ENCODE measurements around the gene MZT2A. TPM values are rescaled to one million over a fixed set of nuclear protein-coding genes. Genes with fewer than 3 reads are reported as not detected.
A peak's percentile ranks its signal among the peaks of the same experiment; 100 is the strongest.
"Not testable (repeated sequence)": the region's sequence is repeated elsewhere in the genome, so short reads cannot be mapped to it uniquely, and the experiment has no call there.

MZT2A gene
- total RNA-seq, 2 donors from 2014 or later: 71.2 to 162 TPM

DNA sequence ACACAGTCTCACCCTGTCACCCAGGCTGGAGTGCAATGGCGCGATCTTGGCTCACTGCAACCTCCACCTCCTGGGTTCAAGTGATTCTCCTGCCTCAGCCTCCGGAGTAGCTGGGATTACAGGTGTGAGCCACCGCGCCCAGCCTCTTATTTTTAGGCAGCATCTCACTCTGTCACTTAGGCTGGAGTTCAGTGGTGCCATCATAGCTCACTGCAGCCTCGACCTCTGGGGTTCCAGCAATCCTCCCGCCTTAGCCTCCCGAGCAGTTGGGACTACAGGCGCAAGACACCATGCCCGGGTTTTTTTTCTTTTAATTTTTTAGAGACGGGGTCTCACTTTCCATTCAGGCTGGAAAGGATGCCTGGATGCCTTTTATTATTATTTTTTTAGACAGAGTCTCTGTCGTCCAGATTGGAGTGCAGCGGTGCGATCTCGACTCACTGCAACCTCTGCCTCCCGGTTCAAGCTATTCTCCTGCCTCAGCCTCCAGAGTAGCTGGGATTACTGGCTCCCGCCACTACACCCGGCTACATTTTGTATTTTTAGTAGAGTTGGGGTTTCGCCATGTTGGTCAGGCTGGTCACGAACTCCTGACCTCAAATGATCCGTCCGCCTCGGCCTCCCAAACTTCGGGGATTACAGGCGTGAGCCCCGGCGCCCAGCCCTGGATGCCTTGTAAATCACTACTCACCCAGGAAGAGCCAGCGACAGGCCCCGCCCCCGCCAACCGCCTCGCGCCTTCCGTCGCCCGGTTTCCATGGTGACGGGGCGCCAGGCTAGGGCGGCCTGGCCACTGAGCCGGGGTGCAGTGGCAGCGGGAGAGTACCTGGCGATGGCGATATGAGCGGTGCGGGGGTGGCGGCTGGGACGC is 35.2 kb upstream of the MZT2A start, which contains the start of gene CCDC74A:
Gene CCDC74A, plus strand, starts transcription at position 758 of the 871 bp plus-strand sequence. Its CDS starts 83 bp downstream, at position 841.
- not testable (repeated sequence) for H3K36me3 Mint-ChIP-seq, H3K9me3 Mint-ChIP-seq
- ATAC-seq (peak; percentile 89 to 94), DNase-seq (ENCODE audit: low spot score in 2 of 2) (peak; percentile 83 to 90)
- H3K27ac Mint-ChIP-seq: peak within 1 kb of the TSS; percentile 85 to 93

DNA sequence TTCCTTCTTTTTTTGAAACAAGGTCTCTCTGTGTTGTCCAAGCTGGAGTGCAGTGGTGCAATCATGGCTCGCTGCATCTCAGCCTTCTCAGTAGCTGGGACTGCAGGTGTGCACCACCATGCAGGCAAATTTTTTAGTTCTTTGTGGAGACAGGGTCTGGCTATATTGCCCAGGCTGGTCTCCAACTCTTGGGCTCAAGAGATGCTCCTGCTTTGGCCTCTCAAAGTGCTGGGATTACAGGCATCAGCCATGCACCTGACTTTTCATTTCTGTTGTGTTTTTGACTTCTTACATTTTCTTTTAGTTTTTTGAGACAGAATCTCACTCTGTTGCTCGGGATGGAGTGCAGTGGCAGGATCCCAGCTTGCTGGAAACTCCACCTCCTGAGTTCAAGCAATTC is 33.1 kb upstream of the MZT2A start:
- H3K9me3 Mint-ChIP-seq, H3K27ac Mint-ChIP-seq, H3K36me3 Mint-ChIP-seq, ATAC-seq: not testable (repeated sequence)
- DNase-seq (ENCODE audit: low spot score in 2 of 2): peak in 1 of 2 donors; percentile 23

DNA sequence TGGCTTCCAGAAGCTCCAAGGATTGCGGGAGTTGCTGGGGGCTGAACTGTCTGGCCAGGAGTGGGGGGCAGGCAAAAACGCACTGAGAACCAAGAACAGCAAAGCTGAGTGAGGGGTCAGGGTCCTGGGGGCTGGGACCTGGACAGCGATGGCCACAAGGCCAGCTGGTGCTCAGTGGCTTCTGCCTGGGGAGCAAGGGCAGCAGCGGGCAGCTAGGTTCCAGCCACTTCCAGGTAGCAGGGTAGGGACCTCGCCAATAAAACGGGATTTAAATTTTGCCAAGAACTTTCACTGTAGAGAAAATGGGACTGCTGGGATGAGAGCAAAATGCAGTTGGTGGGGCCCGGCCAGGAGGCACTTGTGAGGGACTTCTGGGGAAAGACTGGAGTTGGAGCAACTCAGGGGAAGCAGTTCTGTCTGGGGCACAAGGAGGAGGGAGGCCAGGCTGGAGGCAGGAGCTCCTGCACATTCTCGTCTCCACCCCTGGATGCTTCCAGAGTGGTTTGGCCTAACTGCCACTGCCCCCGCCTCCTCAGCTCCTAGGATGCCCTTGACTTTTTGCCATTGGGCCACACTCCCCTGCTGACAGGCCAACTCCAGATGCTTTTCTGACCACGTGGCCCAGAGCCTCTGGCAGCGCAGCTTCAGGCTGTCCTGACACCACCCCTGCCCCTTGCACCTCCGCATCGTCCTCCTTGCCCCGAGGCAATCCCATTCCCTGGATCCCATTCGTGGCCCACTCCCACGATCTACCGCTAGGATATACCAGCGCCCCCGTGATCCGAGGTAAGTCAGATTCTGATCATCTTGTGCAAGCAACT is 30.0 kb upstream of the MZT2A start:
- DNase-seq (ENCODE audit: low spot score in 2 of 2) (peak in 1 of 2 donors; percentile 44), ATAC-seq (peak; percentile 3 to 9)
- Mint-ChIP-seq H3K36me3 (no peaks in the 10 kb centered on the region), H3K27ac (peak overlapping the region in 1 of 2 donors; percentile 77), H3K9me3 (no peaks in the 10 kb centered on the region)

DNA sequence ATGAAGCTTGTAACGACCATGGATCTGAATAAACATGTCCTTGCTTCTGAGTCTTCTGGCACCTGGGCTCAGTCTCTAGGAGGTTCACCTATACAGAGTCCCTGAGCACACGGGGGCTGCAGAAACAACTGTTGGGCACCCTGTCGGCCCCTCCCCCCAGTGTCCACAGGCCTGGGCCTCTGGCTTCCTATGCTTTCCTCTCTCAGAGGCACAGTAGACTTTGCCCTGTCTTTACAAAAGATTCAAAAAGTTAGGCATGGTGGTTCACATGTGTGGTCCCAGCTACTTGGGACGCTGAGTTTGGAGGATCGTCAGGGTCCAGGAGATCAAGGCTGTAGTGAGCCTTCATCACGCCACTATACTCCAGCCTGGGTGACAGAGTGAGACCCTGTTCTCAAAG is 29.3 kb upstream of the MZT2A start:
- H3K9me3 Mint-ChIP-seq; H3K36me3 Mint-ChIP-seq; DNase-seq (ENCODE audit: low spot score in 2 of 2); ATAC-seq: not testable (repeated sequence)
- H3K27ac Mint-ChIP-seq: peak overlapping the region in 1 of 2 donors; percentile 77

DNA sequence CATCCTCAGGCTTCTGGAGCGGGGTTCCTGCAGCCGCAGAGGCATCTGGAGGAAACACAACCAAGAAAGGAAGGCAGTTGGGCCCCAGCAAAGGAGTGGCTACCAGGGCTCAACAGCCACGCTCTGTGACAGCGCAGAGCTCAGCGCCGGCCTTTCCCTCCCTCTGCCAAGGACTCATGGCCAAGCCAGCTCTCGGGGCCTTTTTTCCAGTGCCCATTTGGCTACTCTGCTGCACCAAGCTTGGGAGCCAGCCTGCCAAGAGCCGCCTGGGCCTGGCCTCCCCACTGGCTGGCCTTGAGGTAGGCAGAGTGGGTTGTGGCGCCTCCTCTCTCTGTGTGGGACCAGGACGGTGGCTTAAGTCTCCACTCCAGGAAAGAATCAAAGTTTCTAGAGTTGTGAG is 28.3 kb upstream of the MZT2A start:
- Mint-ChIP-seq H3K27ac (no peak overlapping the region), H3K36me3 (no peaks in the 10 kb centered on the region), H3K9me3 (no peaks in the 10 kb centered on the region)
- no peak for DNase-seq (ENCODE audit: low spot score in 2 of 2)
- no peak for ATAC-seq

DNA sequence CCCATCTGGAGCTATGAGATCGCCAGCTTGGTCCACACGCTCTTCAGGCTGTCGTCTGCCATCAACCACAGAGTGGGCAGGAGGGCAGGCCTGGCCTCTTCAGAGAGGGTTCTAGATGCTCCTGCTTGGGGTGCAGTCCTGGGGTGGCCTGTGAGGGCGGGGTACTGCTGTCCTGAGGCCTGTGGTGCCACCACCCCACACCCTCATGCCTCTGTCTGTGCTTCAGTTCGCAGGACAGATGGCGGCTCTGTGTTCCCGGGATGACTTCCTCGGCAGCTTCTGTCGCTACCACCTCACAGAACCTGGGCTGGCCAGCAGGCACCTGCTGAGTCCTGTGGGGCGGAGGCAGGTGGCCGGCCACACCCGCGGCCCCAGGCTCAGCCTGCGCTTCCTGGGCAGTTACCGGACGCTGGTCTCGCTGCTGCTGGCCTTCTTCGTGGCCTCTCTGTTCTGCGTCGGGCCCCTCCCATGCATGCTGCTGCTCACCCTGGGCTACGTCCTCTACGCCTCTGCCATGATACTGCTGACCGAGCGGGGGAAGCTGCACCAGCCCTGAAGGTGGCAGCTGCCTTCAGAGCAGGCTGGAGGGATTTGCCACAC is 27.8 kb upstream of the MZT2A start:
- H3K27ac Mint-ChIP-seq; ATAC-seq; H3K36me3 Mint-ChIP-seq; DNase-seq (ENCODE audit: low spot score in 2 of 2); H3K9me3 Mint-ChIP-seq: not testable (repeated sequence)

DNA sequence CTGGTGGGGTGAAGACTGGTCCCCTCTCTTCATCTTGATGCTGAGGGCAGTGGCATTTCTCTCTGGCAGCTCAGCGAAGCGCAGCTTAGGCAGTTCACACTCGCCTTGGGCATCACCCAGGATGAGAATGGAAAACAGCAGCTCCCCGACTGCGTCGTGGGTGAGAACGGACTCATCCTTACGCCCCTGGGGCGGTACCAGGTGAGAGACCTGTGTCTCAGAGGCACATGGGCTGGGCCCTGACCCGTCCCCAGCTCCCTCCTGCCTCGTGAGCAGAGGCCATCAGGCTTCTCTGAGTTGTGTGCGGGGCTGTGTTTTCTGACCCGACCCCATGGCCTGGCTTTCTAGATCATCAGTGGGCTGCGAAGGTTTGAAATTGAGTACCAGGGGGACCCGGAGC is 27.3 kb upstream of the MZT2A start:
- ATAC-seq: no peak
- DNase-seq (ENCODE audit: low spot score in 2 of 2): no peak

DNA sequence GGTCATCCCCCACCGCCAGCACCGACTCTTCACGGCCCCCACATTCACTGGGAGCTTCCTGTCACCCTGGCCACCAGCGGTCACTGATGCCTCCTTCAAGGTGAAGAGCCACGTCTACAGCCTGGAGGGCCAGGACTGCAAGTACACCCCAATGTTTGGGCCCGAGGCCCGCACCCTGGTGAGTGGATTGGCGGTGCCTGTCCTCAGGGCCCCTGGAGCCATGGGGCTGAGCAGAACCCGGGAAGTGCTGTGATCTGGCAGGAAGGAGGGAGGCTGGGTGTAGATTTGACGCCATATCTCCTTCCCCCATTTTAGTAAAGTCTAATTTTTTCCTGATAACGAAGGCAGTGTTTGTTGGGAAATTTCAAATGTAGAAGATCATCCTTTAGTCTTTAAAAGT is 26.3 kb upstream of the MZT2A start:
- not testable (repeated sequence) for H3K9me3 Mint-ChIP-seq, H3K27ac Mint-ChIP-seq, H3K36me3 Mint-ChIP-seq

More for the DNA sequence above, 27.3 kb upstream of the MZT2A start:
- H3K36me3 Mint-ChIP-seq: no peaks in the 10 kb centered on the region
- H3K9me3 Mint-ChIP-seq: no peaks in the 10 kb centered on the region
- H3K27ac Mint-ChIP-seq: peak overlapping the region in 1 of 2 donors; percentile 65

DNA sequence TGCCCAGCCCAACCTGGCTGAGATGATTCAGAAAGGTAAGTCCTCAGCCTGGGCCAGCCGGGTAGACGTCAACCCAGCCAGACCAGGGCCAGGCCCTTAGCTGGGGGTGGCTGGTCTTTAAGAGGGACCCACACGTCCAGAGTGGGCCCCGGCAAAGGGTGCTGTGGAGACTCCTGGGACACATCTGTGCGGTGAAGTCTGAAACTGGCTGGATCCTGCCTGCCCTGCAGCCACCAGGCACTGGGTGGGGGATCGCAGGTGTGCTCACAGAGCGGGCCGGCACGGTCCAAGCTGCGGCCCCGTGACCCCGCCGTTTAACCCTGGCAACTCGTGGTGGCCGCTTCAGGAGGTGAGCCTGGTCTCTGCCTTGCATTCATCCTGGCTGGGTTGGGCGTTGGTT is 25.7 kb upstream of the MZT2A start:
- DNase-seq (ENCODE audit: low spot score in 2 of 2); H3K36me3 Mint-ChIP-seq; ATAC-seq; H3K9me3 Mint-ChIP-seq; H3K27ac Mint-ChIP-seq: not testable (repeated sequence)

More for the DNA sequence above, 26.3 kb upstream of the MZT2A start:
- DNase-seq (ENCODE audit: low spot score in 2 of 2); ATAC-seq: not testable (repeated sequence)

DNA sequence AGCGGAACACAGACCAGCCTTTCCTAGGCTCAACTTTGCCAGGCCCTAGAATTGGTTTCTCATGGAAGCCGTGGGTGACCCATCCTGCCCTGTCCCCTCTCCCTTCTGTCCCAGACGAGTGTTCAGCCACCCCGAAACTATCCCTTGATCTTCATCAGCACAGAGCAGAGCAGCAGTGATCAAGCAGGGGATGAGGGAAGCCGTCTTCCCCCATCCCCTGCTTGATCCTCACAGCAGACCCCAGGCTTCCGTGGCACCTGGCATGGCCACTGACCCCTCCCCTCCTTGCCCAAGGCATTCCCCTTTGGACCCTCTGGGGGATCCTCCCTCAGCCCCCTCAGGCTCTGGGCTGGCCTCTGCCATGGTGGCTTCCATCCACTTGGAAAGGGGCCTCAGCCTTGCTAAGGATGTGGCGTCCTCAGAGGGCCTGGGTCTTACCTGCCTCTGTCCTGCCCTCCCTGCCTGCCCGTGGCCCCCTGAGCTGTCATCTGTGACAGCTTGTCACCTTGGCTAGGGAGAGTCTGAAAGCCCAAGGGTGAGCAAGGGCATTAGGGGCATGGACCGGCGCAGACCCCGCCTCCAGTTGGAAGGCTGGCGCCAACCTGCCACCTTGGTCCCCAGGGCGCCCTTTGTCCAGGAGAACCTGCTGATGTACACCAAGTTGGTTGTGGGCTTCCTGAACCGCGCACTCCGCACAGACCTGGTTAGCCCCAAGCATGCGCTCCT is 25.1 kb upstream of the MZT2A start:
- Mint-ChIP-seq H3K27ac (peak overlapping the region in 1 of 2 donors; percentile 72), H3K36me3 (no peaks in the 10 kb centered on the region), H3K9me3 (no peaks in the 10 kb centered on the region)
- ATAC-seq (no peak), DNase-seq (ENCODE audit: low spot score in 2 of 2) (no peak)

DNA sequence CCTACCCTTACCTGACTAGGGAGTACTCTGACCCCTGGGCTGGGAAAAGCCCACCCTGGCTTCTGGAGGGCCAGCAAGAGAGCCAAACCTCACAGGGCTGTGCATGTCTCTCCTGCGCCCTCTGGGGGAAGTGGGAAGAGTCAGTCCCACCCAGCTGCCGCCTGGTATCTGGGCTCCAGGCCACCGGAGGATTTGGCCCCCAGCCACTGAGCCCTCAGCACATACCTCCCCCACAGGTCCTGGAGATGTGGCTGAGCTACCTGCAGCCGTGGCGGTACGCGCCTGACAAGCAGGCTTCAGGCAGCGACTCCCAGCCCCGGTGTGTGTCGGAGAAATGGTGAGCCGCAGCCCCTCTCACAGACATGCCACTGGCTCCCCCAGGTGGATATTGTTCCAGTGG is 24.4 kb upstream of the MZT2A start:
- not testable (repeated sequence) for H3K9me3 Mint-ChIP-seq, ATAC-seq

DNA sequence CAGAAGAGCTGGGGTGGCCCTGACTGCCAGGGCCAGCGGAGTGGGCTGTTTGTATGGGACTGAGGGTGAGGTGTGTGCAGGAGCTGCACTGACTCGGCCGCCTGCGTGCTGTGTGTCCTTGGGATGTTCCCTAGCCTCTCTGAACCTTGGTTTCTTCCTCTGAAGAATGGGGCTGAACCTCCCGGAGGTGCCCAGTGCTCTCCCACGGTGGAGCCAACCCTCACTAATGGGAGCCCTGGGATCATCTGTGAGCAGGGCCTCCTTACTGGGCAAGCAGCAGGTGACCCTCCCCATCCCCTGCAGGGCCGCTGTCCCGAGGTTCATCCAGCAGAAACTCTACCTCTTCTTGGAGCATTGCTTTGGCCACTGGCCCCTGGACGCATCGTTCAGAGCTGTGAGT is 23.8 kb upstream of the MZT2A start:
- DNase-seq (ENCODE audit: low spot score in 2 of 2) (no peak), ATAC-seq (no peak)
- H3K9me3 Mint-ChIP-seq: no peaks in the 10 kb centered on the region
- peak overlapping the region in 1 of 2 donors; percentile 77 for H3K27ac Mint-ChIP-seq
- no peaks in the 10 kb centered on the region for H3K36me3 Mint-ChIP-seq

More for the DNA sequence above, 24.4 kb upstream of the MZT2A start:
- DNase-seq (ENCODE audit: low spot score in 2 of 2); H3K27ac Mint-ChIP-seq; H3K36me3 Mint-ChIP-seq: not testable (repeated sequence)

DNA sequence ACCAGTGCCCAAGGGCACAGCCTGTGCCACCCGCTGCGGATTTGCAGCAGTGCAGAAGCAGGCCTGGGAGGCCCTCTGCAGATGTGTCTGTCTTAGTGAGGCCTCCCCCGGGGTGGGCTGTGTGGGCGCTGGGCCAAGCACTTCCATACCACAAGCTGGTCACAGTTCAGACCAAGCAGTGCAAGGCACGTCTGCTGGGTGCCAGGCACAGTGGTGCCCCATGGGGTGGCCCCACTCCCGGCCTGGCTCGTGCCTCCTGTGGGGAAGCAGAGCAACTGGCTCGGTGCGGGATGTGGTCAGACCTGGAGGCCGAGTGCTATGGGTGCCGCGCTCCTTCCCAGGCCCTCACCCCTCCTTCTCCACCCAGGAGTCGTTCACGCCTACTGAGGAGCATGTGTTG is 23.0 kb upstream of the MZT2A start:
- not testable (repeated sequence) for H3K9me3 Mint-ChIP-seq; DNase-seq (ENCODE audit: low spot score in 2 of 2); ATAC-seq; H3K36me3 Mint-ChIP-seq
- peak overlapping the region in 1 of 2 donors; percentile 41 for H3K27ac Mint-ChIP-seq

DNA sequence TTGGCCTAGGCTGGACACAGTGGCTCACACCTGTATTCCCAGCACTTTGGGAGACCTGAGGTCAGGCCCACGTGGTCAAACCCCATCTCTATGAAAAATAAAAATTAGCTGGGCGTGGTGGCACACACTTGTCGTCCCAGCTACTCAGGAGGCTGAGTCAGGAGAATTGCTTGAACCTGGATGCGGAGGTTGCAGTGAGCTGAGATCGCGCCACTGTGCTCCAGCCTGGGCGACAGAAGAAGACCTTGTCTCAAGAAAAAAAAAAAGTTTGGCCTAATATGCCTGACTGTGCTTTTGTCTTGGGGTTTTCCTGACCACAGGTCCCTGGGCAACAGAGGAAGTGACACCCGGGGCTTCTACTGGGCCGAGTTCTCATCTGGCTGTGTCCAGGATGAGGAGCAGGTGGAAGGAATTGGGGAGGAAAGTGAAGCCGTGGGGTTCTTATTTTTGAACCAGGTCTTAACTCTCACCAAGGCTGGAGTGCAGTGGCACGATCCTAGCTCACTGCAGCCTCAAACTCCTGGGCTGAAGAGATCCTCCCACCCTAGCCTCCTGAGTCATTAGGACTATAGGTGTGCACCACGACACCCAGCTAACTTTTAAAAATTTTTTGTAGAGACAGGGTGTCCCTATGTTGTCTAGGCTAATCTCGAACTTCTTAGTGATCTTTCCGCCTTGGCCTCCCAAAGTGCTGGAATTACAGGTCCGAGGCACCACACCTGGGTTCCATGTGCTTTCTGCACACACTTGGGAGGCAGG is 22.4 kb upstream of the MZT2A start:
- H3K36me3 Mint-ChIP-seq; DNase-seq (ENCODE audit: low spot score in 2 of 2); H3K9me3 Mint-ChIP-seq: not testable (repeated sequence)
- peak overlapping the region; percentile 29 to 41 for H3K27ac Mint-ChIP-seq
- ATAC-seq: peak in 1 of 2 donors; percentile 38

DNA sequence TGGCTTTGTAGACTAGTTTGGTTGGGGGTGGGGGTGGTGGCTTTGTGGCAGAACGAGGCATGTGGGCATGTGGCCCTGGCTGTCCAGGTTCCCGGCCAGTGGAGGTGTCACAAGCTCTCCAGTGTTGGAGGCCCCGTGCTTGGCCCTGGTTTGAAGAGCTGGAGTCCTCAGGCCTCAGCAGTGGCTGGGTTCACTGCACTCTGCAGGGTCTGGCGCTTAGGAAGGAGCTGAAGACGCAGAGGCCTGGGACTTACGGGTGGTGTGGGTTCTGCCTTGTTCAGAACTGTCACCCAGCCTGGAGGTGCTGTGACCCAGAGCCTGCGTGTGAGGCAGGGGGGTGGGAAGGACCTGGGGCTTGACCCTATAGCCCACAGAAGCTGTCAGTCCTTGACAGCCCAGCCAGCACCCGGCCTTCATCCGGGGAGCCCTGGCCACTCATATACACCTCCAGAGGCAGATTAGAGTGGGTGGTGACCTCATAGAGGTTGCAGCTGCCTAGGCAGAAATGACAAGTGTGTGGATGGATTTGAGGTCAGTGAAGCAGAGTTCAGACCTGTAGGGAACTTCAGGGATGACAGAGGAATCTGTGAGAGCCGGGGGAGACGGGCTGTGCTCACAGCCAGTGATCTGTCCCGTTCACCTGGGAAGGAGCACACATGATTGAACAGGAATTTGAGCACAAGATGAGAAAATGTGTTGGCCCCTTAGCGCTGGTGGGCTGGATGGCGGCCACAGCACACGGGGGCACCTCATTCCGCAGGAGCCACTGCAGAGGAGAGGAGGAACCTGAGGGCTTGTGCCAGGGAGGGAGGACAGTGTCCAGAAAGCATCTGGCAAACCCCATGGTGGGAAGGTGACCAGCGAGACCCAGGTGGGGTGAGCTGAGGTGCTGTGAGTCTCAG is 20.0 kb upstream of the MZT2A start:
- H3K9me3 Mint-ChIP-seq; H3K36me3 Mint-ChIP-seq; ATAC-seq; DNase-seq (ENCODE audit: low spot score in 2 of 2): not testable (repeated sequence)
- H3K27ac Mint-ChIP-seq: peak overlapping the region; percentile 15 to 95
